Umbilical cord (tissue), 2 donors: ENCODE results near the gene FHL3. TPM values are rescaled to one million over a fixed set of nuclear protein-coding genes. Genes with fewer than 3 reads are reported as not detected.

Experiments
- DNase-seq: peaks from one replicate; pipeline ENCODE4 v3.0.0-alpha.2; 2015; ENCODE audit warnings: low spot score
- total RNA-seq: library from RNA; depleted of rRNA; stranded (reverse); fragments of >200 nt; gene quantifications from one replicate; pipeline ENCODE4 v1.2.3, GENCODE V29; 2014; ENCODE audit warnings: low replicate concordance; ENCODE audit not compliant: insufficient read depth

Gene FHL3
- total RNA-seq, result 25.0 TPM

GRCh38 chr1:38005195-38006007 is at the start of gene FHL3:
TSS of gene FHL3 (minus strand) at chr1:38005514. CDS start at chr1:37999412, 6,102 bp downstream.
- peak; percentile 80 for DNase-seq

- no peak for DNase-seq
Observed at GRCh38 chr1:38053416-38054091, 48.2 kb upstream of the FHL3 start.

DNA sequence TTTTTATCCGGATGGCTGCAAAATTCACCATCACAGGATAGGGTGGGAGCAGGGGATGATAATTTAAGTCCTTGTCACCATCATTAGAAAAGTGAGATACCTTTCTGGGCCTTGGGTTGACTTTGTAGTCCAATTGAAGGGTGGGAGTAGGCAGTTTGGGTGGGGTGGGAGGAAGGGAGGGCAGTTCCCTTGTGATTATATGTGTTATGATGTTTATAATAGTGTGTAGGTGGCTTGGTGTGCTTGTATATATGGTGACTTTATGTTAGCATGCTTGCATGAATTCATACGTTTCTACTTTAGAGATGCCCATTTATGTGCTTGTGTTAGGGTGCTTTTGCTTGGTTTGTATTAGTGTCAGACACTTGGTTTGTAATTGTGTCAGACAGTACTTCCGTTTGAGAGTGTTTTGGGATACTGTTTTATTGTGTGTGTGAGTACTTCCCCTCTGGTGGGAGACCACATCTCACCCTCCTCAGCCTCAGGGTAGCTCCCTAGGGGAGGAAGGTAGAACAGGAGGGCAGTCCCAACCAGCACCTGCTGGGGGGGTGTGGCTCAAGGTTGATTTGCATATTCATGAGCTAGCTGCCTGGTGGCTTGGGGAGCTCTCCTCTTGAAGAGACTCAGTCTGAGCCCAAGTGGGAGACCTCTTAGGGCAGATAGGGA is 47.6 kb upstream of the FHL3 start:
- DNase-seq, result no peak

GRCh38 chr1:38051079-38051543 is 45.8 kb upstream of the FHL3 start:
- DNase-seq, result no peak

GRCh38 chr1:38050397-38051078 is 45.2 kb upstream of the FHL3 start:
- DNase-seq, result peak; percentile 71

DNA sequence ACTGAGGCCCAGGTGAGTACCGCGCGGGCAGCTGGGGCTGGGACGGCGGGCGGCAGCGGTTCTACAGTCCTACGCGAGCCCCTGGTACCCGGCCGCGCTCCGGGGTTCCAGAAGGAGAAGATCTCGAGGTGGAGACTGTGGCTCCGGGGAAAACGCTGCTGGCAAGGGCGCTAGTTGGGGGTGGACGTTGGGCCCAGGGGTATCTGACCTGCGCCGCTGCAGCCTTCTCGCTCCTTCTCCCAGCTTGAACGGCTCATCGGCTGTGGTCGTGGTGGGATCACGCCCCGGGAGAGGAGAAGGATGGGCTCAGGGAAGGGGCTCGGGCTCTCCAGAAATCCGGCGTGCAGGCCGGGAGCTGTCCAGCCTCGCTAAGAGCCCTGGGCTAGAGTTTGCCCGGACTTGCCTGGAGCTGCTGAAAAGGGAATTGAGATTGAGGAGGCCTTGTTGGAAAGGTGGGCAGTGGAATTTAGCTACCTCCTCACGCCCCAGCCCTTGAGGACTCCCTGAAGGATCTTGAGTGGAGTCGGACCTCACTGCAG is 42.4 kb upstream of the FHL3 start:
- DNase-seq, result no peak

DNA sequence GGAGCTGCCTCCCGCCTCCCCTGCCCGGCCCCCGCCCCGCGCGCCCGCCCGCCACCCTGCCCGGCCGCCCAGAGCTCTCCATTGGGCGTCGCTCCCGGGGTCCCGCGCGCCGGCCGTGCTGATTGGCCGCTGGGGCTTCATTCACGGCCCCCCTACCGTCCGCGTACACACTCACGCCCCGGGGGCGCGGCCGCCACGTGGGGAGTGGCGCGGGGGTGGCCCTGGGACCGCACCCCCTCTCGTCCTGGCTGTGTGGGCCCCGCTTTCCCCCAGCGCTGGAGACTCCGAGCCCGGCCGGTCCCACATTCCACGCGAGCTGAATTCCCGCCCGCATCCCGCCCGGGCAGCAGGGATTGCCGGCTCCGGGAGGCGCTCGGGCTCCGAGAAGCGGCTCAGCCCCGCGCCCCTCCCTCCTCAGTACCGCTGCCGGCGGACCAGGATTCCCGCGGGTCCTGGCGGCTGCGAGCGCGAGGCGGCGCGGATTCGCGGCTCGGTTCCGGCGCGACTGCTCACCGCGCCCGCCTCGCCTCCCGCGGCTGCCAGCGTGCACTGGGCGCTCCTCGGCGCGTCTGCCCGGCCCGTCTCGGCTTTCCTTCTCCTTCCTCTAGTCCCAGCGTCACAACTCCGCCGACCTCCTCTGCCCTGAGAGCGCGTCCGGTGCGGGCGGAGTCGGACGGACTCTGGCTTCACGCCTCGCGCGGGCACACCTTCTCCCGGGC is 41.7 kb upstream of the FHL3 start:
- DNase-seq, result peak; percentile 91

DNA sequence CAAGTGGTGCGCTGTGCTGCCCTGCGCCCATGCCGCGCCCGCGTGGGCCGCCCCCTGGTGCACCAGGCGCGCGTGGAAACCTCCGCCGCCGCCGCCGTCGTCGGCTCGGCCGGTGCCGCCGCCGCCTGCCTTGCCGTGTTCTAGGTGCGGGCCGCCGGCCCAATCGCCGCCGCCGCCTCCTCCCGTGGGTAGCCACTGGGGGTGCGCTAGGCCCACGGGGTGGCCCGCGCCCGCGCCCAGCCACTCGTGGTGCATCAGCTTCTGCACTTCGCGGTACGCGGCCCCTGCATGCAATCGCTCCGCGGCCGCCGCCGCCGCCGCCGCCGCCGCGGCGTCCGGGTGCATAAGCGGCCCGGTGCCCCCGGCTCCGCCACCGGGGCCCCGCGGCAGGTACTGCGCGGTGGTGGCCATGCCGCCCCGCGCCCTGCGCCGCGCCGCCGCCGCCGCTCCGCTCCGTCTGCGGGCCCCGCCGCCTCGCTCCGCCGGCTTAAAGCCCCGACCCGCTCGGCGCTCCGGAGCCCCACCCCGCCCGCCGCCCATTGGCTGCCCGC is 41.1 kb upstream of the FHL3 start, which contains the start of gene POU3F1:
TSS of gene POU3F1 (minus strand) at position 461 of the 551 bp plus-strand sequence. CDS start at position 411, 50 bp downstream.
- DNase-seq, result no peak

- no peak for DNase-seq
Observed at GRCh38 chr1:38045401-38046332, 40.4 kb upstream of the FHL3 start.

DNA sequence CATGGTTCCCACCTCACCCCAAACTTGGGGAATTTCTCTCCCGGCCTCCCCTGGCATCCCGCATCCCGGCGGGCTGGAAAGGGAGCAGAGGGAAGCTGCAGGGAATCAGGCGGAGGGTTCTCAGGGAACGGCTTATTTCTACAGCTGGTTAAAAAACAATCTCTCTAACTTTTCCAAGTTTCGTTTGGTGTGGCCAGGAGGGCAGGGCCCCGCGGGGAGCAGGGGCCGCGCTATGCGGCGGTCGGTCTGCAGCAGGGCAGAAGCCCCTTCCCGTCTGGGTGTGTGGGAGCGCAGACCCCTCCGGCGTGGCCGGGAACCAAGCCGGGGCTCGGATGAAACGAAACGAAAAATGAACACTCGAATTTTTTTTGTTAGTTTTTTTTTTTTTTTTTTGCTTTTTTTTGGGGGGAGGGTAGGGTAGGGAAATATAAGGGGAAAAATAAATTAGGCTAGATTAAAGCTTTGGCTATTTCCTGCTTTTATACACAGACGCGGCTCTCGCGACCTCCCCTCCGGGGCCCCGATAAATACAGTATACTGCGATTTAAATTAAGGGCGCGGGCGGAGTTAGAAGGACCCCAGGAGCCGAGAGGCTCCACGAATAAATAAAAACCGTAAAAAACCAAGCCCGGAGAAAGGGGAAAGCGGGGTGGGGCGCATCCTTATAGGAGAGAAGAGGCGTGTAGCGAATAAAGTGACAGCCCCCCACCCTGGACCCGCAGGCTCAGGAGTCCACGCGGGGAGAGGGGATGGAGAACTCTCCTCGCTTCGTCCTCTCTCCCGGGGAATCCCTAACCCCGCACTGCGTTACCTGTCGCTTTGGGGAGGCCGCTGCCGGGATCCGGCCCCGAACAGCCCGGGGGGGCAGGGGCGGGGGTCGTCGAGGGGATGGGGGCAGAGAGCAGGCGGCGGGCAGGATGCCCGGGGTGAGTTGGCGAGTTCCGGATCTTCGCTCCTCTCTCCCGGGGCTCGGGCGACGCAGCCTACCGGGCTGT is 39.2 kb upstream of the FHL3 start:
- DNase-seq, result no peak

DNA sequence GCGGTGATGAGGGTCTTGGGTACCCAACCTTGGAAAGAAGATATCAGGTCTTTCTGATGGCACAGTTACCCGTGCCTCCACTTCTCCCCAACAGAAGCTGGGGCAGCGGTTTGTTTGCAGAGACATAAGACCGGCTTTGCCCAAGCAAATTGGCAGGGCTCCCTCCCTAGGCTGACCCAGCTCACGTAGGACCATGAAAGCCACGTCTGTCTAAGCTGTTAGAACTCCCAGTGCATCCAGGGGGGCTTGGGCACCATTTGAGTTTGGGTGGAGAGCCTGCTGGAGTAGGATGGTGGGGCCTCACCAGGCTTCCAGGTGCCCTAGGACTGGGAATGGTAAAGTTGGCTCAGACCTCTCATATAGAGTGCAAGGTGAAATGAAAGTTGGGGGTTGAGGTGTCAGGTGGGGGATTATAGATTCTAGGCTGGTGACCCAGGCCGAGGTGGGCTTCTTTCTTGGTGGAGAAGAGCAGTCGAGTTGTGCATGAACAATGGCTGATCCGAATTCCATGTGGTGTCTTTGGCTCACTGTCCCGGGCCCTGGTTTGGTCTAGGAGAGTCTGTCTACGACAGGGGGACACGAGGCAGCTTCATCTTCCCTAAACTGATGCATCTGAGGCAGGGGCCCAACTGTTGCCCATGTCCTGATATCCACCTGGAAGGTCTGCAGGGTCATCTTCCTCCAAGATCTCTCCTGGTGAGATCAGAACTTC is 37.9 kb upstream of the FHL3 start:
- no peak for DNase-seq

GRCh38 chr1:38041936-38042834 is 36.9 kb upstream of the FHL3 start:
- no peak for DNase-seq

- DNase-seq, result no peak
Observed at GRCh38 chr1:38039331-38040088, 34.2 kb upstream of the FHL3 start.

GRCh38 chr1:38038861-38039260 is 33.5 kb upstream of the FHL3 start:
- DNase-seq, result peak; percentile 97

DNA sequence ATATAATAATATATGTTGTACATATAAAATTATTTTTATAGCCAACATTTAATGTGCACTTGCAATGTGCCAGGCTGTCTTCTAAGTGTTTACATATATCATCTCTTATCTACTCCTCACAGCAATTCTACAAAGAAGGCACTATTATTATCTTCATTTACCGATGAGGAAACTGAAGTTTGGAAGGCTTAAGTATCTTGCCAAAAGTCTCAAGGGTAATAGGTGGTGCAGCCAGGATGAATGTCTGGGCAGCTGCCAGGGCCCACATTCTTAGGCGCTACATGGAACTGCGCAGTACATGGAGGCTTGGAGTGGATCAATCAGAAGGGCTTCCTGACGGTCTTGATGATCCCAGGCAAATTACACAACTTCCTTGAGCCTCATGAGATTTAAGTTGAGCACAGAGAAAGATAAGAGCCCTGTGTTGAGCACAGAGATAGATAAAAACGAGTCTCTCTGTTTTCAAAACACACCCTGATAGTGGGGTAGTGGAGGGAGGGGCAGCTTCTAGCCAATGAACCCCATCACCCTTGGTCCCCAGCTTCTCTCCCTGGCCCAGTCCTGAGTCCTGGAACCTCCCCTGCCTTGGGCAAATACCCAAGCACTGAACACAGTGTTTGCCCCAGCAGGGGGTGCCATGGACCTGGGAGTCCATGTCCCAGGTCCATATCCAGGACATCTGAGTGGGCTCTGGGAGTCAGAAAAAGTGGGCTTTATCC is 32.1 kb upstream of the FHL3 start:
- peak; percentile 96 for DNase-seq
